ENCODE results near the gene OTUB1. TPM values are rescaled to one million over a fixed set of nuclear protein-coding genes. Genes with fewer than 3 reads are reported as not detected.

The OTUB1 gene
- total and polyA plus RNA-seq, 9 of the 15 experiments (the other 6 are each of a cell fraction or from before 2014, with no cell fraction given), result 29.5 to 134 (median 66.1) TPM

- H3K27me3 ChIP-seq (ENCODE audit: control insufficient read depth in 2 of 2, insufficient read depth in 2 of 2, low read length in 2 of 2), result no peaks in the 10 kb centered on the region
- H3K4me1 ChIP-seq (replicated peaks in 1 of 2; ENCODE audit: control insufficient read depth in 2 of 2, insufficient read depth in 2 of 2, low read length in 2 of 2), result peaks cover 54 to 59% of the 10 kb centered on the region in 2 experiments
- H3K4me3 ChIP-seq, result no peak overlapping the region
- no peaks in the 10 kb centered on the region for H3K9me3 ChIP-seq (replicated peaks; ENCODE audit: control insufficient read depth, insufficient read depth, low read depth, low read length)
- no peak for TF ChIP-seq MTA2 (IDR thresholded peaks at IDR 0.05; ENCODE audit: low read depth)
- TF ChIP-seq SPI1 (IDR thresholded peaks at IDR 0.05; ENCODE audit: borderline replicate concordance, low read depth, low read length), result peak; percentile 48; the same call in 1 of the 2 replicates
- TF ChIP-seq ZNF140 (CRISPR knock-in tag; IDR thresholded peaks at IDR 0.05), result 0 out of 2 replicates have a peak, but pooled peaks have one; percentile 11
- TF ChIP-seq KAT8 (IDR thresholded peaks at IDR 0.05; ENCODE audit: low read depth), result 0 out of 2 replicates have a peak, but pooled peaks have one; percentile 34
- ChIA-PET CTCF (ENCODE audit: low intra/inter-chr PET ratio) (interaction anchor here (0.6 to 1.5 kb wide), 2 partner anchors 23 to 102 kb away, joined by 4 to 6 read pairs; partner anchors contain the start of gene MARK2), POLR2A (no interaction called here)
- 55% methylated on average over 6 of the region's 6 CpGs for WGBS (ENCODE audit: insufficient coverage, low coverage, missing lambda C conversion rate)
- no peak overlapping the region for H3K4me2 ChIP-seq (ENCODE audit: insufficient read depth, low read length)
- DNase-seq (ENCODE audit: extremely low read depth in 1 of 4, low spot score in 3 of 4), result no peak
- peaks cover 13% of the 10 kb centered on the region; the same call in 1 of the 2 replicates for H4K20me1 ChIP-seq (replicated peaks; ENCODE audit: control insufficient read depth, insufficient read depth, low read length)
- peaks cover 67% of the 10 kb centered on the region for H3K79me2 ChIP-seq (ENCODE audit: control insufficient read depth, insufficient read depth, low read length)
- in situ Hi-C loops (cut with MboI) (loop anchor here (10.0 kb wide), 1 partner anchor 106 kb away; the partner anchor contains the start of gene MARK2), intact Hi-C loops (cut with micrococcal nuclease) (no loop called here)
- TSS peak; percentile 57 for BruUV-seq (replicated peaks)
- peak; percentile 81 for FAIRE-seq
- H3K9ac ChIP-seq (ENCODE audit: insufficient read depth in 1 of 2, low read depth in 2 of 2, low read length in 2 of 2), result peak overlapping the region; percentile 9 to 15; a peak in 1 of 4 replicates
- peak overlapping the region; percentile 31; the same call in 2 of the 3 replicates for H3K27ac ChIP-seq (ENCODE audit: extremely low read depth, low read depth, low read length)
- H2AFZ ChIP-seq (ENCODE audit: low read depth, low read length), result no peak overlapping the region
- peaks cover 4% of the 10 kb centered on the region for H3K9me1 ChIP-seq (ENCODE audit: control insufficient read depth, insufficient read depth, low read length)
- no peak for ATAC-seq
- H3K36me3 ChIP-seq (ENCODE audit: control insufficient read depth, insufficient read depth, low read length), result peaks cover 42% of the 10 kb centered on the region
These were observed 45.5 kb upstream of the OTUB1 start for GRCh38 chr11:63940786-63941185.

- CTCF ChIA-PET (ENCODE audit: low intra/inter-chr PET ratio), result no interaction called here
- Histone ChIP-seq H3K27ac (ENCODE audit: extremely low read depth, low read depth, low read length) (peak overlapping the region; percentile 56), H4K20me1 (replicated peaks; ENCODE audit: control insufficient read depth, insufficient read depth, low read length) (peaks cover 15% of the 10 kb centered on the region; the same call in 1 of the 2 replicates), H2AFZ (ENCODE audit: low read depth, low read length) (no peak overlapping the region), H3K4me1 (replicated peaks in 1 of 2; ENCODE audit: control insufficient read depth in 2 of 2, insufficient read depth in 2 of 2, low read length in 2 of 2) (peaks cover 54 to 60% of the 10 kb centered on the region in 2 experiments), H3K79me2 (ENCODE audit: control insufficient read depth, insufficient read depth, low read length) (peaks cover 67% of the 10 kb centered on the region), H3K4me3 (no peak overlapping the region), H3K9me1 (ENCODE audit: control insufficient read depth, insufficient read depth, low read length) (peaks cover 4% of the 10 kb centered on the region), H3K27me3 (ENCODE audit: control insufficient read depth in 2 of 2, insufficient read depth in 2 of 2, low read length in 2 of 2) (no peaks in the 10 kb centered on the region), H3K9me3 (replicated peaks; ENCODE audit: control insufficient read depth, insufficient read depth, low read depth, low read length) (no peaks in the 10 kb centered on the region), H3K9ac (ENCODE audit: insufficient read depth in 1 of 2, low read depth in 2 of 2, low read length in 2 of 2) (peak overlapping the region; percentile 29 to 41; a peak in 3 of 4 replicates), H3K4me2 (ENCODE audit: insufficient read depth, low read length) (peak overlapping the region; percentile 47), H3K36me3 (ENCODE audit: control insufficient read depth, insufficient read depth, low read length) (peaks cover 53% of the 10 kb centered on the region)
- BruUV-seq (replicated peaks), result no TSS peak
- WGBS (ENCODE audit: insufficient coverage, low coverage, missing lambda C conversion rate), result 7% methylated on average over 4 of the region's 4 CpGs
- intact Hi-C loops (cut with micrococcal nuclease), result no loop called here
- ATAC-seq, result 0 out of 3 replicates have a peak, but pooled peaks have one; percentile 3
- peak; percentile 85 for FAIRE-seq
- POLR2A ChIA-PET, result interaction anchor here (0.6 to 1.7 kb wide), 2 partner anchors 32 to 121 kb away, joined by 3 to 6 read pairs; partner anchors contain the start of gene COX8A
- DNase-seq (ENCODE audit: extremely low read depth in 1 of 4, low spot score in 3 of 4), result peak in 3 of 4 experiments; percentile 26 to 78 (median 60)
- in situ Hi-C loops (cut with MboI), result loop anchor here (10.0 kb wide), 1 partner anchor 107 kb away; the partner anchor contains the start of gene MARK2
- TF ChIP-seq ARNT (IDR thresholded peaks at IDR 0.05) (no peak), EP300 (IDR thresholded peaks at IDR 0.05; ENCODE audit: low read length) (peak; percentile 12; the same call in 1 of the 2 replicates), NCOR1 (IDR thresholded peaks at IDR 0.05) (peak; percentile 32; the same call in 1 of the 2 replicates), KLF16 (IDR thresholded peaks at IDR 0.05) (peak; percentile 53; the same call in 1 of the 2 replicates), PTRF (tag; IDR thresholded peaks at IDR 0.05) (no peak), SMARCA4 (IDR thresholded peaks at IDR 0.05) (peak; percentile 58), ZNF140 (CRISPR knock-in tag; IDR thresholded peaks at IDR 0.05) (no peak), MTA2 (IDR thresholded peaks at IDR 0.05; ENCODE audit: low read depth) (no peak), CBFA2T3 (IDR thresholded peaks at IDR 0.05) (peak; percentile 86), ETS2 (tag; IDR thresholded peaks at IDR 0.05; ENCODE audit: borderline replicate concordance, poor library complexity, severe bottlenecking) (no peak), ZFP30 (CRISPR knock-in tag; IDR thresholded peaks at IDR 0.05; ENCODE audit: borderline replicate concordance) (no peak), ZNF561 (CRISPR knock-in tag; conservative IDR thresholded peaks at IDR 0.05) (no peak), POLR2AphosphoS5 (IDR thresholded peaks at IDR 0.05; ENCODE audit: control insufficient read depth, insufficient read depth, low read depth, low read length) (peak; percentile 57; the same call in 1 of the 2 replicates)
These were observed 44.3 kb upstream of the OTUB1 start for GRCh38 chr11:63941901-63942300.

Data from K562 (cell line).